Bronchial smooth muscle cell (primary cell): ENCODE results near the gene SALL2. TPM values are rescaled to one million over a fixed set of nuclear protein-coding genes. Genes with fewer than 3 reads are reported as not detected.

Source experiments
- total RNA-seq: library from RNA; depleted of rRNA; stranded (reverse); fragments of >200 nt; gene quantifications from 2 replicates; pipeline ENCODE4 v1.2.1, GENCODE V29; 2014

SALL2 gene
- total RNA-seq, result 2.9 and 3.6 TPM in 2 replicates

GRCh38 chr14:21525962-21526671 is at the start of gene SALL2:
Gene SALL2 (minus strand): TSS chr14:21526346. CDS start chr14:21526127, 219 bp downstream.

DNA sequence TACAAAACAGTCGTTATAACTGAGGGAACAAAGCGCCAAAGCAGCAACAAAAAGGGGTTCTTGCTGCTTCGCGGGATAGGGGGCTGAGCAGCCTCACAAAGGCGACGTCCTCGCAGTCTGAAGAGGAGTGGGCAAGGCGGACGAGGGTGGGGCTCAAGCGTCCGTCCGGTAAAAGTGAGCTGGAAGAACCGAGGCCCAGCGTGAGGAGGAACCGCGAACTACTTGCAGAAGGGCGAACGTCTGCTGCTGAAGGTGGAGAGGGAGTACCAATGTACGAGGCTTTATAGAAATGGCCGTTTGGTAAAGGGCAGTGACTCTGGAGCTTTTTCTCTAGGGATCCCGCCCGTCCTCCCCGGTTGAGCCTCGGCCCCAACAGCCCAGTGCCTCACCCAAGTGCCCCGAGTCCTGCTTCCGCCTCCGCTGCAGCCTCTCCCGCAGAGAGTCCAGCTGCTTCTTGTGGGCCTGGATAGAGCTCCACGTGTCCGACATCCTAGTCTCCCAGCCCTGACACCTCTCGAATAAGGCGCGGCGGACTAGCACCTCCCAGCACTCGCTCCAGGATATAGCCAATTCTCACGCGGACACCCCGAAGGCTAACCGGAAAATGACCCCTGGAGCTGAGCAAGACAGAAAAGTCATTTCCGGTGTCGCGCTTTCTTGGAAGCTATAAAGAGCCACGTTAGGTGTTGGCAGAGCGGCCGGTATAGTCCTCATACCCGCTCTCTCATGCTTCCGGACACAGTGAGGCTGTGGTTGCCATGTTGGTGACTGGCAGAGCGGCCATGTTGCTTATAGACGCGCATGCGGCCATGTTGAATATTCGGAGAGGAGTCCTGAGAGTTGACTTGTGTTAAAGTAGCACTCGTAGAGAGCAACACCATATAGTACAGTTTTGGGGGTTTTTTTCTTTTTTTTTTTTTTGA is 15.2 kb downstream of the SALL2 start, which contains the start of gene METTL3:
METTL3 (minus strand) TSS at position 606 of the 923 bp plus-strand sequence; CDS start at position 489, 117 bp downstream.

GRCh38 chr14:21476925-21477681 is 49.0 kb downstream of the SALL2 start, which contains the start of the genes RAB2B and TOX4:
Gene RAB2B (minus strand): TSS chr14:21476959. CDS start chr14:21476872, 87 bp downstream.
Gene TOX4 (plus strand): TSS chr14:21477195. CDS start chr14:21477279, 84 bp downstream.

Other genes starting within 250 kb of the SALL2 start
- gene RPGRIP1, start 246.3 kb downstream of the SALL2 start, total RNA-seq, result 0.16 TPM in 1 of 2 replicates, not detected in the other
- 61.8 and 70.7 TPM in 2 replicates for gene SUPT16H, start 142.3 kb downstream of the SALL2 start, total RNA-seq
- gene CHD8, start 70.2 kb downstream of the SALL2 start, total RNA-seq, result 41.5 and 42.3 TPM in 2 replicates
- 16.9 and 26.6 TPM in 2 replicates for gene RAB2B, start 49.4 kb downstream of the SALL2 start, total RNA-seq
- gene TOX4, start 49.2 kb downstream of the SALL2 start, total RNA-seq, result 20.2 and 31.8 TPM in 2 replicates
- gene METTL3, start 15.0 kb downstream of the SALL2 start, total RNA-seq, result 36.7 and 54.0 TPM in 2 replicates
- not detected in 2 replicates for gene OR10G3, start 53.7 kb upstream of the SALL2 start, total RNA-seq
- not detected in 2 replicates for gene OR10G2, start 108.6 kb upstream of the SALL2 start, total RNA-seq
- gene OR4E2, start 127.5 kb upstream of the SALL2 start, total RNA-seq, result not detected in 2 replicates
- gene OR4E1, start 147.5 kb upstream of the SALL2 start, total RNA-seq, result not detected in 2 replicates